IMR-90 (cell line): ENCODE measurements around the gene TLX1. TPM values are rescaled to one million over a fixed set of nuclear protein-coding genes. Genes with fewer than 3 reads are reported as not detected.

Experiments
- ATAC-seq: fragments of 200-7000 bp; cut with Tn5 transposase; 2 replicates; pipeline ENCODE4 v1.9.1; 2020; ENCODE audit warnings: low read depth, mild to moderate bottlenecking, moderate library complexity
- BruUV-seq: library from RNA; stranded (reverse); fragments of 400-500 nt; replicated peaks from 2 replicates; lab custom pipeline; 2021; lab: Mats Ljungman, UMichigan
- CTCF ChIA-PET: fragments of 300-600 bp; formaldehyde crosslinking; extraction: SDS; loops from one replicate; lab custom pipeline; 2021; ENCODE audit warnings: antibody characterized with exemption; lab: Yijun Ruan, JAX
- POLR2A ChIA-PET: fragments of 300-600 bp; sonication (Branson Sonifier 250); formaldehyde crosslinking; loops from one replicate; lab custom pipeline; 2022; ENCODE audit warnings: antibody characterized with exemption; ENCODE audit not compliant: unreplicated experiment; lab: Charles Lee
- DNase-seq: peaks from one replicate; pipeline ENCODE4 v3.0.0; 2013
- H2AFZ ChIP-seq: replicated peaks from 2 replicates; pipeline ENCODE3; 2013; ENCODE audit warnings: low read length, mild to moderate bottlenecking; ENCODE audit not compliant: poor library complexity
- H2AK5ac ChIP-seq: 2 replicates; pipeline ENCODE4 v1.6.1; 2013; ENCODE audit warnings: low read depth, low read length, inconsistent platforms
- H2AK9ac ChIP-seq: replicated peaks from 2 replicates; pipeline ENCODE3; 2013; ENCODE audit warnings: mild to moderate bottlenecking, low read depth, low read length, moderate library complexity; ENCODE audit not compliant: poor library complexity
- H2BK120ac ChIP-seq: 2 replicates; pipeline ENCODE4 v1.6.1; 2013; ENCODE audit warnings: low read depth, low read length, inconsistent platforms
- H2BK15ac ChIP-seq: 3 replicates; pipeline ENCODE4 v1.6.1; 2013; ENCODE audit warnings: low read depth, low read length, inconsistent platforms
- H2BK20ac ChIP-seq: 2 replicates; pipeline ENCODE4 v1.6.1; 2013; ENCODE audit warnings: low read depth, mild to moderate bottlenecking, inconsistent platforms, low read length, moderate library complexity
- H2BK5ac ChIP-seq: 2 replicates; pipeline ENCODE4 v1.6.1; 2013; ENCODE audit warnings: mild to moderate bottlenecking, low read depth, low read length, inconsistent platforms; ENCODE audit not compliant: poor library complexity, severe bottlenecking
- H3K14ac ChIP-seq: replicated peaks from 2 replicates; pipeline ENCODE4 v1.6.1; 2013; ENCODE audit warnings: low read depth, low read length, inconsistent platforms
- H3K18ac ChIP-seq: 2 replicates; pipeline ENCODE4 v1.6.1; 2013; ENCODE audit warnings: low read depth, low read length, control low read depth
- H3K23ac ChIP-seq: 2 replicates; pipeline ENCODE4 v1.6.1; 2013; ENCODE audit warnings: low read depth, low read length, inconsistent platforms
- H3K27ac ChIP-seq: 2 replicates; pipeline ENCODE4 v1.5.1; 2013; ENCODE audit warnings: mild to moderate bottlenecking, control low read depth, low read length; ENCODE audit not compliant: insufficient read depth
- H3K27me3 ChIP-seq: 2 replicates; pipeline ENCODE4 v1.6.1; 2013; ENCODE audit warnings: low read length; ENCODE audit not compliant: control insufficient read depth, insufficient read depth
- H3K36me3 ChIP-seq: 2 replicates; pipeline ENCODE4 v1.6.1; 2013; ENCODE audit warnings: low read length, mixed read lengths; ENCODE audit not compliant: control insufficient read depth, insufficient read depth
- H3K4ac ChIP-seq: 2 replicates; pipeline ENCODE4 v1.6.1; 2013; ENCODE audit warnings: low read depth, low read length, inconsistent platforms
- H3K4me1 ChIP-seq: 2 replicates; pipeline ENCODE4 v1.6.1; 2013; ENCODE audit warnings: low read length, mixed read lengths; ENCODE audit not compliant: control insufficient read depth, insufficient read depth
- H3K4me2 ChIP-seq: 2 replicates; pipeline ENCODE4 v1.6.1; 2013; ENCODE audit warnings: low read depth, mild to moderate bottlenecking, control low read depth, low read length, moderate library complexity
- H3K4me3 ChIP-seq: 2 replicates; pipeline ENCODE4 v1.5.1; 2013; ENCODE audit warnings: low read depth, mild to moderate bottlenecking, control low read depth, low read length, moderate library complexity; ENCODE audit not compliant: insufficient read depth
- H3K56ac ChIP-seq: 2 replicates; pipeline ENCODE4 v1.6.1; 2013; ENCODE audit warnings: low read length, inconsistent platforms; ENCODE audit not compliant: insufficient read depth; ENCODE audit errors: extremely low read depth
- H3K79me1 ChIP-seq, 2 experiments: 2 replicates each; pipeline ENCODE4 v1.6.1; 2013; ENCODE audit warnings: low read length in 2 of 2, inconsistent platforms in 1 of 2, low read depth in 1 of 2
- H3K9ac ChIP-seq: 2 replicates; pipeline ENCODE4 v1.6.1; 2013; ENCODE audit warnings: low read depth, low read length, control low read depth
- H3K9me1 ChIP-seq: 2 replicates; pipeline ENCODE4 v1.6.1; 2013; ENCODE audit warnings: low read length, inconsistent platforms; ENCODE audit not compliant: insufficient read depth
- H3K9me3 ChIP-seq: 2 replicates; pipeline ENCODE4 v1.6.1; 2013; ENCODE audit warnings: low read length; ENCODE audit not compliant: control insufficient read depth, insufficient read depth
- H4K20me1 ChIP-seq: 2 replicates; pipeline ENCODE4 v1.6.1; 2013; ENCODE audit warnings: low read length, inconsistent platforms; ENCODE audit not compliant: insufficient read depth
- H4K5ac ChIP-seq: 2 replicates; pipeline ENCODE4 v1.6.1; 2013; ENCODE audit warnings: mild to moderate bottlenecking, low read depth, low read length, control low read depth
- H4K8ac ChIP-seq, 2 experiments: 2 replicates each; pipeline ENCODE4 v1.6.1; 2013; ENCODE audit warnings: low read depth in 2 of 2, low read length in 2 of 2, control low read depth in 1 of 2, inconsistent platforms in 1 of 2
- H4K91ac ChIP-seq: 2 replicates; pipeline ENCODE4 v1.6.1; 2013; ENCODE audit warnings: low read depth, low read length, inconsistent platforms; ENCODE audit not compliant: insufficient read depth
- MAFK ChIP-seq: IDR thresholded peaks from 2 replicates; pipeline ENCODE4 v1.6.1; 2012; ENCODE audit warnings: low read depth, low read length, improper control_type of control experiment
- MAZ ChIP-seq: IDR thresholded peaks from 2 replicates; pipeline ENCODE4 v1.6.1; 2012; ENCODE audit warnings: low read depth, mild to moderate bottlenecking, low read length, improper control_type of control experiment, moderate library complexity, borderline replicate concordance
- MXI1 ChIP-seq: IDR thresholded peaks from 2 replicates; pipeline ENCODE4 v1.6.1; 2012; ENCODE audit warnings: low read depth, mild to moderate bottlenecking, low read length, moderate library complexity, borderline replicate concordance
- WGBS, 2 experiments: methylation state at CpG; one replicate each; pipeline versions ENCODE4 v1.1.5 to v1.1.7; 2013; ENCODE audit warnings: missing lambda C conversion rate in 2 of 2; ENCODE audit not compliant: insufficient read length in 1 of 2; ENCODE audit errors: extremely low coverage in 2 of 2; 5-methylcytosine and 5-hydroxymethylcytosine counted together
- dilution Hi-C: fragments of 300-500 bp; cut with HindIII; formaldehyde crosslinking; loops from one replicate; pipeline ENCODE4 v1.14.3; 2018; ENCODE audit warnings: low sequenced_read_pairs; ENCODE audit not compliant: unreplicated experiment
- in situ Hi-C: fragments of 300-500 bp; cut with MboI; formaldehyde crosslinking; loops from 3 replicates; pipeline ENCODE4 v1.14.3; 2019; ENCODE audit warnings: low sequenced_read_pairs, inconsistent platforms, mixed read lengths
- intact Hi-C: fragments of 100-400 bp; cut with micrococcal nuclease; formaldehyde crosslinking; loops from 2 replicates; pipeline ENCODE4 v1.10.0; 2022
- polyA plus RNA-seq, 3 experiments: library from polyadenylated mRNA; depleted of rRNA; stranded (reverse); fragments of >200 nt; gene quantifications; 2 replicates each; pipeline ENCODE4 v1.2.3, GENCODE V29; 2012; ENCODE audit warnings: low replicate concordance in 1 of 3
- total RNA-seq: library from RNA; depleted of rRNA; stranded (reverse); fragments of >200 nt; gene quantifications from 2 replicates; pipeline ENCODE4 v1.2.3, GENCODE V29; 2012

TLX1 gene
- total and polyA plus RNA-seq, 2 of the 4 experiments (the other 2 are of a cell fraction): not detected

DNA sequence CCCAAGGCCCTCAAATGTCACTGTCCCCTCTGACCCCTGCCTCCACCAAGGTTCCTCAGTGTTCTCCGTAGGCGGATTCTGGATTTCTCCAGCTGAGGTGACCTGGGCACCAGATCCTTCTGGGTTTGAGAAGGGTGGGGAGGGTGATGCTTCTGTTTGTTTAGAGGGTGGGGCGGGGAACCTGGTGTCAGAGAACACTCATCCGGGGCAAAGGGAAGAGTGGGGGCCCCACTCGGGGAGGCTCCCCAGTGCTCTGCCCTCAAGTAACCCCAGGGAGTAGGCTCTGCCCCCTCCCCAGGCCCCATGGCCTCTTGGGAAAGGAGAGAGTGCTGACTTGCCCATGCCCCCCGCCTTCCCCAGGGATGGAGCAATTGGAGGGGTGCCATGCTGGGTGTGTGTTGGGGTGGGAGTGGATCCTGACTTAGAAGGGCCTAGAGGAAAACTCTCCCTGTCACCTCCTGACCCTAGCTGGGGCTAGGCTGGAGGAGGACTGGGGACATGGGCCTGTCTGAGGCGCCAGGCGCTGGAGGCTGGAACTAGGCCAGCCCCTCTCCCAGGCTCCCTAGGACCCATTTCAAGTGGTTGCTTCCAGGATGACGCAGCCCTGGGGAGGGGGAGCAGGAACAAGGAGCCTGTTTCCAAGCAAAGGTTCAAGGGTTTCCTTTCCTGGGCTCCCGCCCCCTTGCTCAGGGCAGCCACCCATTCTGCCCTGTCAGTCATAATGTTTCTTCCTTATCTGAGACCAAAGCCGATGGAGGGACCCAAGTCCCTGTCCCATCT is 41.4 kb upstream of the TLX1 start:
- Histone ChIP-seq H2BK20ac (no peak overlapping the region), H4K91ac (no peak overlapping the region), H4K20me1 (no peaks in the 10 kb centered on the region), H2BK120ac (no peak overlapping the region), H3K23ac (no peak overlapping the region), H2BK15ac (no peak overlapping the region), H4K5ac (no peak overlapping the region), H2AFZ (no peak overlapping the region), H3K79me1 (no peaks in the 10 kb centered on the region), H3K18ac (no peak overlapping the region), H3K36me3 (no peaks in the 10 kb centered on the region), H2BK5ac (no peak overlapping the region), H3K4me2 (no peak overlapping the region), H3K14ac (no peak overlapping the region), H3K4me3 (no peak overlapping the region), H3K9me3 (no peaks in the 10 kb centered on the region), H3K4ac (no peak overlapping the region), H2AK5ac (no peak overlapping the region), H3K9ac (no peak overlapping the region), H3K9me1 (no peaks in the 10 kb centered on the region), H3K4me1 (0 out of 2 replicates have a peak, but pooled peaks cover 2% of the 10 kb centered on the region), H4K8ac (no peak overlapping the region), H2AK9ac (no peak overlapping the region), H3K56ac (no peak overlapping the region), H3K27me3 (peaks cover 81% of the 10 kb centered on the region), H3K27ac (no peak overlapping the region)
- ChIA-PET POLR2A (no interaction called here), CTCF (no interaction called here)
- dilution Hi-C loops: no loop called here
- intact Hi-C loops: no loop called here
- no peak for TF ChIP-seq MAZ
- no peak for TF ChIP-seq MAFK
- no peak for TF ChIP-seq MXI1
- DNase-seq (no peak), ATAC-seq (no peak)
- in situ Hi-C loops: no loop called here
- 100% methylated on average over 1 of the region's 11 CpGs; no CpG with 5 or more reads in 1 of the 2 experiments for WGBS, 2 experiments
- no TSS peak for BruUV-seq
